HepG2 (cell line): Measurements from ENCODE around the gene DDIT4. TPM values are rescaled to one million over a fixed set of nuclear protein-coding genes. Genes with fewer than 3 reads are reported as not detected.

ENCODE experiments used
- AHDC1 ChIP-seq: sonication (generic); formaldehyde crosslinking; IDR thresholded peaks from 2 replicates; pipeline ENCODE4 v1.5.1; 2020; ENCODE audit warnings: mild to moderate bottlenecking, missing genetic modification reagents, borderline replicate concordance
- ARHGAP35 ChIP-seq: sonication (generic); formaldehyde crosslinking; IDR thresholded peaks from 2 replicates; pipeline ENCODE4 v1.9.0; 2022; ENCODE audit warnings: mild to moderate bottlenecking, inconsistent platforms, moderate library complexity, missing genetic modification reagents, borderline replicate concordance
- GZF1 ChIP-seq: sonication (generic); formaldehyde crosslinking; IDR thresholded peaks from 2 replicates; pipeline ENCODE4 v1.5.1; 2020; ENCODE audit warnings: mild to moderate bottlenecking, missing genetic modification reagents
- MIXL1 ChIP-seq: IDR thresholded peaks from 2 replicates; pipeline ENCODE4 v1.6.1; 2016
- NFKBIZ ChIP-seq: IDR thresholded peaks from 2 replicates; pipeline ENCODE4 v1.6.1; 2018; ENCODE audit warnings: missing genetic modification reagents, missing compliant biosample characterization
- NKX3-1 ChIP-seq: sonication (generic); formaldehyde crosslinking; IDR thresholded peaks from 2 replicates; pipeline ENCODE4 v1.5.0; 2020; ENCODE audit warnings: missing genetic modification reagents
- RBAK ChIP-seq: sonication (generic); formaldehyde crosslinking; IDR thresholded peaks from 2 replicates; pipeline ENCODE4 v1.5.1; 2020; ENCODE audit warnings: mild to moderate bottlenecking, missing genetic modification reagents
- RBM22 ChIP-seq: fragments of 200-400 bp; formaldehyde crosslinking; optimal IDR thresholded peaks from 2 replicates; pipeline ENCODE3; 2017; ENCODE audit warnings: mild to moderate bottlenecking, low read length, moderate library complexity
- RELA ChIP-seq: sonication (generic); formaldehyde crosslinking; IDR thresholded peaks from 2 replicates; pipeline ENCODE4 v1.4.0; 2020; ENCODE audit warnings: missing genetic modification reagents
- REXO4 ChIP-seq: sonication (generic); formaldehyde crosslinking; IDR thresholded peaks from 2 replicates; pipeline ENCODE4 v1.8.0; 2022; ENCODE audit warnings: missing genetic modification reagents, mild to moderate bottlenecking, borderline replicate concordance
- SNAI1 ChIP-seq: sonication (generic); formaldehyde crosslinking; IDR thresholded peaks from 2 replicates; pipeline ENCODE4 v1.5.0; 2020; ENCODE audit warnings: mild to moderate bottlenecking, missing genetic modification reagents, borderline replicate concordance
- TCF7 ChIP-seq: sonication (generic); IDR thresholded peaks from 2 replicates; pipeline ENCODE4 v1.6.1; 2016; ENCODE audit warnings: antibody characterized with exemption, low read depth
- ZBTB3 ChIP-seq: sonication (generic); formaldehyde crosslinking; IDR thresholded peaks from 2 replicates; pipeline ENCODE4 v1.4.0; 2020; ENCODE audit warnings: low read depth, mild to moderate bottlenecking, moderate library complexity, missing genetic modification reagents, borderline replicate concordance
- ZNF235 ChIP-seq: sonication (generic); formaldehyde crosslinking; IDR thresholded peaks from 2 replicates; pipeline ENCODE4 v1.8.1; 2023; ENCODE audit warnings: mild to moderate bottlenecking, missing genetic modification reagents, borderline replicate concordance
- ZNF280D ChIP-seq: sonication (generic); formaldehyde crosslinking; IDR thresholded peaks from 2 replicates; pipeline ENCODE4 v1.5.1; 2020; ENCODE audit warnings: mild to moderate bottlenecking, missing genetic modification reagents
- ZNF496 ChIP-seq: sonication (generic); formaldehyde crosslinking; IDR thresholded peaks from 2 replicates; pipeline ENCODE4 v1.8.1; 2023; ENCODE audit warnings: mild to moderate bottlenecking, moderate library complexity, missing genetic modification reagents; ENCODE audit not compliant: insufficient replicate concordance
- polyA plus RNA-seq, 8 experiments: library from polyadenylated mRNA; depleted of rRNA in 3 of 8; stranded (reverse) in 7 of 8; unstranded in 1 of 8; fragments of >200 nt; fragmentation: Illumina TruSeq in 4 of 8; extraction: Trizol in 4 of 8; gene quantifications; 2 replicates each; pipeline versions ENCODE4 v1.2.1 to v1.2.3, GENCODE V29; 2011 to 2016; ENCODE audit warnings: low read depth in 4 of 8, missing spikeins in 1 of 8, mixed read lengths in 1 of 8; ENCODE audit not compliant: insufficient read depth in 1 of 8
- total RNA-seq, 5 experiments: library from RNA; depleted of rRNA; stranded (reverse); fragments of >200 nt; fragmentation: Illumina TruSeq; extraction: Trizol; gene quantifications; 2 replicates each; pipeline ENCODE4 v1.2.3, GENCODE V29; 2016; ENCODE audit warnings: low read depth in 1 of 5
- TF ChIP-seq, protein P1 (sequence below): sonication (generic); formaldehyde crosslinking; IDR thresholded peaks from 2 replicates; pipeline ENCODE4 v1.4.0; 2020; ENCODE audit warnings: mild to moderate bottlenecking, missing genetic modification reagents

DDIT4 gene
- total and polyA plus RNA-seq, 2 of the 13 experiments (the other 11 are each of a cell fraction or from before 2014, with no cell fraction given) = 35.6 to 40.7 TPM

DNA sequence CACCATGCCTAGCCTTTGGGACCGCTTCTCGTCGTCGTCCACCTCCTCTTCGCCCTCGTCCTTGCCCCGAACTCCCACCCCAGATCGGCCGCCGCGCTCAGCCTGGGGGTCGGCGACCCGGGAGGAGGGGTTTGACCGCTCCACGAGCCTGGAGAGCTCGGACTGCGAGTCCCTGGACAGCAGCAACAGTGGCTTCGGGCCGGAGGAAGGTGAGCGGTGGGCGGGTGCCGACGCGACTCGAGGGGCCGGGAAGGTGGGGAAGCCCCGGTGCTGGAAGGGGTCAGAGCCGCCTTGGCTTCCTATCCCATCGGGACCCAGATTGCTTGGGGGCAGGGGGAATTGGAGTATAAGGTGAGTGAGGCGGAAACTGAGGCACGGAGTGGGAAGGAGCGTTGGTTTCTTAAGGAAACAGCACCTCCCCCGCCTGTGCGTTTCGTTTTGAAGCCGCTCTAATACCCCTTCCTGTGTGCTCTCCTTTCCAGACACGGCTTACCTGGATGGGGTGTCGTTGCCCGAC, 547 bp downstream of the DDIT4 start (continued):
- TF ChIP-seq AHDC1 (CRISPR knock-in tag) = no peak
- no peak for TF ChIP-seq RELA (CRISPR knock-in tag)
- TF ChIP-seq SNAI1 (CRISPR knock-in tag) = no peak
- 0 out of 2 replicates have a peak, but pooled peaks have one; percentile 4 for TF ChIP-seq NFKBIZ (CRISPR knock-in tag)
- TF ChIP-seq GZF1 (CRISPR knock-in tag) = no peak; the same call in 1 of the 2 replicates
- TF ChIP-seq ZNF235 = no peak
- no peak for TF ChIP-seq ZBTB3 (CRISPR knock-in tag)
- peak; percentile 92 for TF ChIP-seq RBM22
- TF ChIP-seq NKX3-1 (CRISPR knock-in tag) = no peak
- no peak; the same call in 1 of the 2 replicates for TF ChIP-seq ARHGAP35 (CRISPR knock-in tag)
- TF ChIP-seq TCF7 = no peak
- TF ChIP-seq RBAK (CRISPR knock-in tag) = no peak
- TF ChIP-seq, protein P1, sequence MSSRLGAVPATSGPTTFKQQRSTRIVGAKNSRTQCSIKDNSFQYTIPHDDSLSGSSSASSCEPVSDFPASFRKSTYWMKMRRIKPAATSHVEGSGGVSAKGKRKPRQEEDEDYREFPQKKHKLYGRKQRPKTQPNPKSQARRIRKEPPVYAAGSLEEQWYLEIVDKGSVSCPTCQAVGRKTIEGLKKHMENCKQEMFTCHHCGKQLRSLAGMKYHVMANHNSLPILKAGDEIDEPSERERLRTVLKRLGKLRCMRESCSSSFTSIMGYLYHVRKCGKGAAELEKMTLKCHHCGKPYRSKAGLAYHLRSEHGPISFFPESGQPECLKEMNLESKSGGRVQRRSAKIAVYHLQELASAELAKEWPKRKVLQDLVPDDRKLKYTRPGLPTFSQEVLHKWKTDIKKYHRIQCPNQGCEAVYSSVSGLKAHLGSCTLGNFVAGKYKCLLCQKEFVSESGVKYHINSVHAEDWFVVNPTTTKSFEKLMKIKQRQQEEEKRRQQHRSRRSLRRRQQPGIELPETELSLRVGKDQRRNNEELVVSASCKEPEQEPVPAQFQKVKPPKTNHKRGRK (CRISPR knock-in tag) = no peak
- peak; percentile 6; the same call in 1 of the 2 replicates for TF ChIP-seq MIXL1 (CRISPR knock-in tag)
- TF ChIP-seq ZNF280D (CRISPR knock-in tag) = 0 out of 2 replicates have a peak, but pooled peaks have one; percentile 13
- TF ChIP-seq REXO4 (CRISPR knock-in tag) = 0 out of 2 replicates have a peak, but pooled peaks have one; percentile 34
- no peak for TF ChIP-seq ZNF496 (CRISPR knock-in tag)
